Measurements from ENCODE around the gene KHDC4.

DNA sequence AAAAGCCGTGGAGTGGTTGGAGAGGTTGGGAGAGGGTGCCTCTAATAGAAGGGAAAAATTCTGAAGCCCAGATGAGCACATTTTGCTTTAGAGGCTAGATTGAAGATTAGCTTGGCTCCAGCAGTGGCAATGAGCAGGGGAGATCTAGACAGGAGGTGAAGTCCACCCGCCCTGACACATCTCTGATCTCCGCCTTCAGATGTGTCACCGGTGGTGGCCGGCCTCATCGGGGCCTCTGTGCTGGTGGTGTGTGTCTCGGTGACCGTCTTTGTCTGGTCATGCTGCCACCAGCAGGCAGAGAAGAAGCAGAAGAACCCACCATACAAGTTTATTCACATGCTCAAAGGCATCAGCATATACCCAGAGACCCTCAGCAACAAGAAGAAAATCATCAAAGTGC is 66.4 kb downstream of the KHDC4 start:
- TF ChIP-seq MXI1 (IDR thresholded peaks at IDR 0.05; ENCODE audit: low read depth, low read length) = no peak
- no peak for TF ChIP-seq TCF12 (IDR thresholded peaks at IDR 0.05)
- no peak for TF ChIP-seq FOXJ3 (CRISPR knock-in tag; IDR thresholded peaks at IDR 0.05)
